ENCODE measurements around the gene ACLY.
"Not testable (repeated sequence)": the region's sequence is repeated elsewhere in the genome, so short reads cannot be mapped to it uniquely, and the experiment has no call there.

The ACLY gene

GRCh38 chr17:41948762-41949460 lies 30.2 kb upstream of the ACLY start:
- Mint-ChIP-seq H3K36me3 (ENCODE audit: low read depth) (no peaks in the 10 kb centered on the region), H3K4me3 (no peak overlapping the region), H3K9me3 (no peaks in the 10 kb centered on the region), H3K27me3 (ENCODE audit: low read depth) (no peaks in the 10 kb centered on the region), H3K27ac (no peak overlapping the region), H3K4me1 (ENCODE audit: low read depth) (no peaks in the 10 kb centered on the region)

DNA sequence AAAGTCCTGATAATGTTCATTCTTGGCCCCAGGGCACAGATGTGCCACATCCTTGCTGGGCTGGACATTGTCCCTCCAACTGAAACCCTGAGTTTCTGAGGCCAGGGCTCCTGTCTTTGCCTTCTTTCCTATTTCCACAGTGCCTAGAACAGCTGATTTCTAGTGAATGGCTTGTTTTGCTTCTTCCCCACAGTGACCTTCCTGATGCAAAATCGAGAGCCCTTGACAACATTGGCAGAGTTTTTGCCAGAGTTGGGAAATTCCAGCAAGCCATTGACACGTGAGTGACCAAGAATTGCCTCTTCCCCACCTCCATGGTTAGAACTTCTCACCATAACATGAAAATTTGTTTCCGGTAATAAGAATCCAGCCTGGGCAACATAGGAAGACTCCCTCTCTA lies 26.2 kb upstream of the ACLY start:
- H3K36me3 Mint-ChIP-seq (ENCODE audit: low read depth), result no peaks in the 10 kb centered on the region
- no peak overlapping the region for H3K27ac Mint-ChIP-seq
- H3K9me3 Mint-ChIP-seq, result no peaks in the 10 kb centered on the region
- H3K27me3 Mint-ChIP-seq (ENCODE audit: low read depth), result no peaks in the 10 kb centered on the region
- no peak overlapping the region for H3K4me3 Mint-ChIP-seq
- no peaks in the 10 kb centered on the region for H3K4me1 Mint-ChIP-seq (ENCODE audit: low read depth)

GRCh38 chr17:41943492-41943891 lies 24.7 kb upstream of the ACLY start:
- no peaks in the 10 kb centered on the region for H3K36me3 Mint-ChIP-seq (ENCODE audit: low read depth)
- no peaks in the 10 kb centered on the region for H3K27me3 Mint-ChIP-seq (ENCODE audit: low read depth)
- no peak overlapping the region for H3K27ac Mint-ChIP-seq
- H3K4me1 Mint-ChIP-seq (ENCODE audit: low read depth), result no peaks in the 10 kb centered on the region
- no peaks in the 10 kb centered on the region for H3K9me3 Mint-ChIP-seq
- H3K4me3 Mint-ChIP-seq, result no peak overlapping the region

GRCh38 chr17:41942626-41943373 lies 24.0 kb upstream of the ACLY start:
- H3K4me1 Mint-ChIP-seq (ENCODE audit: low read depth), result no peaks in the 10 kb centered on the region
- H3K36me3 Mint-ChIP-seq (ENCODE audit: low read depth), result no peaks in the 10 kb centered on the region
- no peaks in the 10 kb centered on the region for H3K27me3 Mint-ChIP-seq (ENCODE audit: low read depth)
- no peak overlapping the region for H3K27ac Mint-ChIP-seq
- H3K9me3 Mint-ChIP-seq, result no peaks in the 10 kb centered on the region
- no peak overlapping the region for H3K4me3 Mint-ChIP-seq

- H3K36me3 Mint-ChIP-seq (ENCODE audit: low read depth), result no peaks in the 10 kb centered on the region
- H3K4me3 Mint-ChIP-seq, result no peak overlapping the region
- no peak overlapping the region for H3K27ac Mint-ChIP-seq
- no peaks in the 10 kb centered on the region for H3K9me3 Mint-ChIP-seq
- H3K4me1 Mint-ChIP-seq (ENCODE audit: low read depth), result no peaks in the 10 kb centered on the region
- H3K27me3 Mint-ChIP-seq (ENCODE audit: low read depth), result no peaks in the 10 kb centered on the region
These were observed 22.4 kb upstream of the ACLY start for GRCh38 chr17:41941168-41941567.

GRCh38 chr17:41939693-41940090 lies 20.9 kb upstream of the ACLY start:
- no peaks in the 10 kb centered on the region for H3K9me3 Mint-ChIP-seq
- no peak overlapping the region for H3K27ac Mint-ChIP-seq
- no peaks in the 10 kb centered on the region for H3K27me3 Mint-ChIP-seq (ENCODE audit: low read depth)
- H3K4me3 Mint-ChIP-seq, result no peak overlapping the region
- no peaks in the 10 kb centered on the region for H3K4me1 Mint-ChIP-seq (ENCODE audit: low read depth)
- H3K36me3 Mint-ChIP-seq (ENCODE audit: low read depth), result no peaks in the 10 kb centered on the region

- no peaks in the 10 kb centered on the region for H3K27me3 Mint-ChIP-seq (ENCODE audit: low read depth)
- no peaks in the 10 kb centered on the region for H3K4me1 Mint-ChIP-seq (ENCODE audit: low read depth)
- no peak overlapping the region for H3K4me3 Mint-ChIP-seq
- no peak overlapping the region for H3K27ac Mint-ChIP-seq
- H3K36me3 Mint-ChIP-seq (ENCODE audit: low read depth), result no peaks in the 10 kb centered on the region
- H3K9me3 Mint-ChIP-seq, result no peaks in the 10 kb centered on the region
These were observed 20.4 kb upstream of the ACLY start for GRCh38 chr17:41939044-41939692.

- Mint-ChIP-seq H3K9me3 (no peaks in the 10 kb centered on the region), H3K4me3 (no peak overlapping the region), H3K4me1 (ENCODE audit: low read depth) (no peaks in the 10 kb centered on the region), H3K36me3 (ENCODE audit: low read depth) (no peaks in the 10 kb centered on the region), H3K27me3 (ENCODE audit: low read depth) (no peaks in the 10 kb centered on the region), H3K27ac (no peak overlapping the region)
These were observed 19.5 kb upstream of the ACLY start for GRCh38 chr17:41937970-41938954.

DNA sequence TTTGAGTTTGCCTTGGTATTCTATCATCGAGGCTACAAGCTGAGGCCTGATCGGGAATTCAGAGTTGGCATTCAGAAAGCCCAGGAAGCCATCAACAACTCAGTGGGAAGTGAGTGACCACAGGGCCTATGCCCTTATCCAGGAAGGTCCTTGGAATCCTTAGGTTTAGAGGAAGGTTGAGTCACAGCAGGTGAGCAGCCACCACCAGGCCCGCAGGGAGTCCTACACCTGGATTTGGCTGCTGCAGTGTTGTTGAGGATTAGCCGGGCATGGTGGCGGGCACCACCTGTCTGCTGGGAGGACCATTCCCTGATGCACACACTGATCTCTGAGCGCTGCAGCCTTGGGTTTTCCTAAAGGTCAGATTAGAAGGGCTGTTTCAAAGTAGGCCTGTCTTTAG lies 16.9 kb upstream of the ACLY start:
- Mint-ChIP-seq H3K36me3 (ENCODE audit: low read depth) (no peaks in the 10 kb centered on the region), H3K9me3 (no peaks in the 10 kb centered on the region), H3K4me3 (no peak overlapping the region), H3K27ac (no peak overlapping the region), H3K27me3 (ENCODE audit: low read depth) (no peaks in the 10 kb centered on the region), H3K4me1 (ENCODE audit: low read depth) (peaks cover 18% of the 10 kb centered on the region)

- Mint-ChIP-seq H3K4me3 (peak overlapping the region; percentile 62), H3K4me1 (ENCODE audit: low read depth) (peaks cover 33% of the 10 kb centered on the region), H3K27ac (peak overlapping the region; percentile 83), H3K9me3 (no peaks in the 10 kb centered on the region), H3K27me3 (ENCODE audit: low read depth) (no peaks in the 10 kb centered on the region), H3K36me3 (ENCODE audit: low read depth) (peaks cover 3% of the 10 kb centered on the region)
These were observed 14.2 kb upstream of the ACLY start for GRCh38 chr17:41932816-41933389.

- Mint-ChIP-seq H3K4me3 (peak overlapping the region; percentile 28), H3K27ac (peak overlapping the region; percentile 67), H3K4me1 (ENCODE audit: low read depth) (peaks cover 34% of the 10 kb centered on the region)
- H3K9me3 Mint-ChIP-seq; H3K27me3 Mint-ChIP-seq (ENCODE audit: low read depth); H3K36me3 Mint-ChIP-seq (ENCODE audit: low read depth): not testable (repeated sequence)
These were observed 13.0 kb upstream of the ACLY start for GRCh38 chr17:41931715-41932114.

DNA sequence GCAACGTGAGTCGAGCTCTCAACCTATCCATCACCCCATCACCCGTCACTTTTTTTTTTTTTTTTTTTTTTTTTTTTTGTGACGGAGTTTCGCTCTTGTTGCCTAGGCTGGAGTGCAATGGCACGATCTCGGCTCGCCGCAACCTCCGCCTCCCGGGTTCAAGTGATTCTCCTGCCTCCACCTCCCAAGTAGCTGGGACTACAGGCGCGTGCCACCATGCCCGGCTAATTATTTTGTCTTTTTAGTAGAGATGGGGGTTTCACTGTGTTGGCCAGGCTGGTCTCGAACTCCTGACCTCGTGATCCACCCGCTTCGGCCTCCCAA lies 12.0 kb upstream of the ACLY start:
- peak overlapping the region; percentile 99 for H3K4me3 Mint-ChIP-seq
- H3K27ac Mint-ChIP-seq, result peak overlapping the region; percentile 99
- H3K9me3 Mint-ChIP-seq; H3K27me3 Mint-ChIP-seq (ENCODE audit: low read depth); H3K36me3 Mint-ChIP-seq (ENCODE audit: low read depth): not testable (repeated sequence)
- peaks cover 34% of the 10 kb centered on the region for H3K4me1 Mint-ChIP-seq (ENCODE audit: low read depth)

- H3K27ac Mint-ChIP-seq, result peak within 1 kb of the TSS; percentile 99
- peaks cover 3% of the 10 kb centered on the region for H3K36me3 Mint-ChIP-seq (ENCODE audit: low read depth)
- peaks cover 34% of the 10 kb centered on the region for H3K4me1 Mint-ChIP-seq (ENCODE audit: low read depth)
- peak within 1 kb of the TSS; percentile 99 for H3K4me3 Mint-ChIP-seq
- H3K9me3 Mint-ChIP-seq, result no peaks in the 10 kb centered on the region
- H3K27me3 Mint-ChIP-seq (ENCODE audit: low read depth), result no peaks in the 10 kb centered on the region
These were observed 11.5 kb upstream of the ACLY start, which contains the start of gene ODAD4 for GRCh38 chr17:41930009-41930832. ODAD4 (plus strand) TSS chr17:41930617; CDS start chr17:41930724, 107 bp downstream.
